Activated CD4-positive, CD25-positive, alpha-beta regulatory T cell (primary cell): ENCODE data around the gene GRIN2C.
A peak's percentile ranks its signal among the peaks of the same experiment; 100 is the strongest.
"Not testable (repeated sequence)": the region's sequence is repeated elsewhere in the genome, so short reads cannot be mapped to it uniquely, and the experiment has no call there.

Experiments used
- DNase-seq, 4 experiments: peaks; one replicate each; lab custom pipeline; 2025; lab: John Stamatoyannopoulos, UW

Gene GRIN2C

DNA sequence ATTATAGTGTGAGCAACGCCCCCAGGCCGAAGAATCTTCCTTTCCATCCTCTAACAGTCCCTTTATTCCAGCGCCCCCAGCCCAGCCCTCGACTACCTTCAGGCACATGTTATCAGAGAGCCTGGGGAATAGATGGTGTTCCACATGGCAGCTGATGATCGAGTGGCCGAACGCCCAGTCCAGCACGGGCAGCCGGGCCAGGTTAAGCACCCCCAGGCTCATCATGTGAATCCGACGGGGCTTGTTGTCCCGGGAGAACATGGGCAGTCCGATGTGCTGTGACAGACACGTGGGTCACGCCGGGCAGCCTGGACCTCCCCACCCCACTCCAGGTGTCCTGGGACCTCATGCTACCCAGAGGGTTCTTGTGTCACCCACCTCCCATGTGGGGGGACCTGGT is 19.6 kb upstream of the GRIN2C start:
- no peak for DNase-seq

- DNase-seq = no peak
Measured at GRCh38 chr17:74878658-74879057, 19.0 kb upstream of the GRIN2C start.

GRCh38 chr17:74877592-74878548 is 18.2 kb upstream of the GRIN2C start:
- DNase-seq = no peak

- no peak for DNase-seq
Measured at GRCh38 chr17:74875977-74876593, 16.4 kb upstream of the GRIN2C start.

DNA sequence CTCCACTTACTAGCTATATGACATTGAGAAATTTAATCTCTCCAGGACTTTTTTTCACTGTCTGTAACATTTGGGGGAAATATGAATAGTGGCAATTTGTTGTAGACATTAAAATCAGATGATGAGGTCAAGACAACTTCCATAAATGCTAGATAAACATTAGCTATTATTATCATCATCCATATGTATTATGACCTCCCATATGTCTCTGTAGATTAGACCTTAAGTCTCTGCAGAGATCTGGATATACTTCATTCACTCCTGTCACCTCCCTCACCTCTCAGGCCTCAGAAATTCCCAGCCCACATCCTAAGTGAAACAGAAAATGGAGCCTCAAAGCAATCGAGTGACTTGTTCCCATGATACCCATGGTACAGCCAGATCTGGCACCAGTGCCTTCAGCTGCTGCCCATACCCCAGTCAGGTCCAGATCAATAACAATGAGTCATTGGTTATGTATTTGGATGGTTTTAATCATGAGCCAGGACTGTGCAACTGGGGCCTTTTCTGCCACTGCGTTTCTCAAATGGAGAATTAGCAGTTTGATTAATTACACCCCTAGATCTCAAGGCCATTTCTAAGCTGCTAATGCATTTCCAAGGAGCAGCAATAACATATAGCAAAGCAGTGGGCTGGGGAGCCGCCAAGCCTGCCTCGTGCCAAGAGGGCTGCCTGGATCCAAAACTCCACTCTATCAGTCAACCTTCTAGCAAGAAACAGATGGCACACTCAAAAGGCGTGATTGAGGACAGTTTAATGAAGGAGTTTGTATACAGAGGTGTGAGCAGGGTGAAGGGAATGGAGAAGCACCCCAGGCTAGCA is 15.7 kb upstream of the GRIN2C start:
- DNase-seq = no peak

DNA sequence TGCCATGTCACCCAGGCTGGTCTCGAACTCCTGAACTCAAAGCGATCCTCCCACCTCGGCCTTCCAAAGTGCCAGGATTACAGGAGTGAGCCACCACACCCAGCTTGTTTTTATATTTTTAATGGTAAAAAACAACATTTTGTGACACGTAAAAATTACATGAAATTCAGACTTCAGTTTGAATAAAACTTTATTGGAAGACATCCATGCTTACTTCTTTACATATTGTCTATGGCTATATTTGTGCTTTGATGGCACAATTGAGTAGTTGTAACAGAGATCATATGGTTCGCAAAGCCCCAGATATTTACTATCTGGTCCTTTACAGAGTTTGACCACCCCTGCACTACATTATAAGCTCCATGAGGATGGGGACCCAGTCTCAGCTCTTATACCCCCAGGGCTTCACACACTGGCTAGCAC is 14.9 kb upstream of the GRIN2C start:
- DNase-seq = no peak

DNA sequence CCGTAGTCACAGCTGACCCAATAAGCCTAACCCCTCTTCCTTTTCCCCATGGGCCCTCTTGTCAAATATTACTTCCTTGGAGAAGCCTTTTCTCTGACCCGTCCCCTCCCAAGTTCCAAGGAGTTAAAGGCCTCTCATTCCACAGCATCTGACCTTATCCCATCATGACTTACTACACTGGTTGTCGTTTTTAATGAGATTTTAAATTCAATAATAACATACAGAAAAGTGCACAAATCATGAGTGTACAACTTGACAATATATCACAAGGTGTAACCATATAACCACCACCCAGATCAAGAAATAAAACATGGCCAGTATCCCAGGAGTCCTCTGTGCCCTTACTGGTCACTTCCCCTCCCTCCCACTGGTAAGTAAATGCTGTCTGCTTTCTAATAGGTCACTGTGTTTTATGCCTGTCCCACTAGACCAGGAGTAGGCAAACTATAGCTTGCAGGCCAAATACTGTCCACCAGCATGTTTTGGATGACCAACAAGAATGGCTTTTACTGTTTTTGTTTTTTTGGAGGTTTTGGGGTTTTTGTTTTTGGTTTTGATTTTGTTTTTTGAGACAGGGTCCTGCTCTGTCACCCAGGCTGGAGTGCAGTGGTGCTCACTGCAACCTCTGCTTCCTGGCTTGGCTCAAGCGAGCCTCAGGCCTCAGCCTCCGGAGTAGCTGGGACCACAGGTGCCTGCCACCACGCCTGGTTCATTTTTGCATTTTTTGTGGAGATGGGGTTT is 14.4 kb upstream of the GRIN2C start:
- no peak for DNase-seq

DNA sequence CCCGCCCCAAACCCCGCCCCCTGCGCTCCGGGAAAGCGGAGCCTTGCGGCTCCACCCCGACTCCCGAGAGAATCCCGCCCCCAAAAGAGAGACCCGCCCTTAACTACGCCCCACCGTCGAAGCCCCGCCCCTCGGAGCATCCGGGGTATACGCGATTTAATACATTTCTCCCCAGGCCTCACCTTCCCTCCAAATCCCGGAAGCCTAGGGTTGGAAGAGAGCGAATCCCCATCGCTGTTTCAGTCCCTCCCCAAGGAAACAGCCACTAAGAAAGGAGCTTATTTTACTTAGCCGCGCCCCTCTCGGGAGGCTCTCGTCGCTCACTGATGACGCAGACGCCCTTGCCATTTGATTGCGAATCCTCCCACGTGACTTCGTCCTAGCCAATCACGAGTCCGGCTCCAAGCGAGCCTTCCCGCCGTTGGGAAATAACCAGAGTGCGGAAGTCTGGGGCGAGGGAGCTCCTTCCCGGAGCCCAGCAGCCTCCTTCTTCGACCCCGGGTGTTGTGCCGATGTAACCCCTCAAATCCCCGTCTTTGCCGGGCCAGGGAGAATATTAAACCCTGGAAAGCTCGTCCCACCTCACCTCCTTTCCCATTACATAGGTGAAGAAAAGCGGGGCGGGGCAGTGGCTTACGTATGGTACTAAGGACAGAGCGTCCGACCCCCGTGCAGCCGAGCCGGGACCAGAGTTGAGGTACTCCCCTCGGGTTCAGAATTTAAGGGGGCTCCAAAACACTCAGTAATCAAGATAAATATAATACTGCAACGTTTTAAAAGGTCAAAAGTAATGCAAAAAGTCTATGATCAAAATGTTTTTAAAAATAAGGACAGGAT is 13.6 kb upstream of the GRIN2C start:
- peak; percentile 99 to 100 (median 100) for DNase-seq

DNA sequence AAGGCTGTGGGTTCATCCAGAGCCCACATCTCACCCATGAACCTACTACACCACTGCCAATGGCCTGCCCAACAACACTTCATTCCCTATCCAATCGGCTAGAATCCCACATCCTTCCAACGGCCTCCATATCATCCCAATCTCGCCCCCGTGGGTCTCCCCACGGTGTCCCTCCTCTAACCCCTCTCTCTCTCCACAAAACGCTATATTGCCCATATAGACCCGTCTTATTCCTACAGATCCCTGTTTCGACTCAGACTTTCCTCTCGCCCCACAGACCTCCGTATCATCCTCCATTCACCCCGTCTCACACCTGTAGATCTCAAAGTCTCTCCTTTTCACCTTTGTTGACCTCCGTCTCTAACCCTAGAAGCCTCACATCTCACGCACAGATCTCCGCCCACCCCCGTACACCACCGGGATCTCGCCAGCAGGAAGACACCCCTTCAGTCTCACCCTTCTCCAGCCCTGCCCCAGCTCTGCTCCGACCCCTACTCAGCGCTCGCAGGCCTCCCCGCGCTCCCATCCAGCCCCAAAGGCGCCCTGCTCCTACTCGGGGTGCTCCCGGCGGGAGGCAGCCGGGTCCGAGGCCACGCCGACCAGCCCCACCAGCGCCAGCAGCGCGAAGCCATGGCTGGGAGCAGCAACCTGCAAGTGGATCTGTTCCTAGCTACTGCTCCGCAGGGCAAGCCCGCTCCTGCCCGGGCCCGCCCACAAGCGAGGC is 12.8 kb upstream of the GRIN2C start, which contains the start of gene FDXR:
Gene FDXR, minus strand, starts transcription at position 682 of the 724 bp plus-strand sequence. Its CDS starts 50 bp downstream, at position 632.
- no peak for DNase-seq

DNA sequence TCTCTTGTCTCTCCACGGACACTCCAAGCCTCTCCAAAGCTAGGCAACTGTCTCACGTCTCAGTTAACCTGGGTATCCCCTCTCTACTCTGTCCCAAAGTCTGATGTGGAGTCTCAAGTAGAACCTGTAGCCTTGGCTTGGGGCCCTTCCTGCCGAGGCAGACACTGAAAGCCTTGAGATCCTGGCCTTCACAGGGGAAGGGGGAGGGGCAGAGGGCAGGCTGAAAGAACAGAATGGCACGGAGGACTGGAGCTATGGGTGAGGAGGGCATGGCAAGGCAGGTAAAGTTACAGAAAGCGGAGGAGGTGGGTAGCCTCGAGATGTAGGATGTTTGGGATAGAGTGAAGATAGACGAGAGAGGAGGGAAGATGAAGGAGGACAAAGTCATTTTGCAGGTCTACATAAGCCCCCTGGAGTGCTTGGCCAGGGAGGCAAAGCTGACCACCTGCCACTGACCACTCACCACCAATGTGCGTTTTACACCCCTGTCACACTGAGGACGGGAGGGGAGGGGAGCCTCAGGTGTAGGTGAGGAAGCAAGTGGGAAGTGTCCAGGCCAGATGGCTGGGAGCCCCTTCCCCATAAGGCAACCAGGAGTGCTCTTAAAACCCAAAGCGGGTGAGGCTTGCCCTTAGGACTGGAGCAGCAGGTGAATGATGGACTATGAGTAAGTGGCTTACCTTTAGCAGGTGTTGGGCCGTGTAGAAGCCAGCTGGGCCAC is 11.8 kb upstream of the GRIN2C start:
- no peak for DNase-seq

- no peak for DNase-seq
Measured at GRCh38 chr17:74870512-74870911, 10.8 kb upstream of the GRIN2C start.

DNA sequence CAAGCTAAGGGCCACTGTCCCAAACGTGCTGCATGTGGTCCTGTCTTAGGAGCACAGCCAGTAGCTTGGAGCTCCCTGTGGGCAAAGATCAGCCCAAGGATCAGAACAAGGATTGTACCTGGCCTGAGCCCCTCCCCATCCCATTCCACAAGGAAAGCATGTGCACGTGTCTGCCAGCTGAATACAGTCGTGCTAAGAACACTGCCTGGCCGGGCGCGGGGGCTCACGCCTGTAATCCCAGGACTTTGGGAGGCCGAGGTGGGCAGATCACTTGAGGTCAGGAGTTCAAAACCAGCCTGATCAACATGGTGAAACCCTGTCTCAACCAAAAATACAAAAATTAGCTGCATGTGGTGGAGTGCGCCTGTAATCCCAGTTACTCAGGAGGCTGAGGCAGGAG is 10.3 kb upstream of the GRIN2C start:
- not testable (repeated sequence) for DNase-seq

- no peak for DNase-seq
Measured at GRCh38 chr17:74868908-74869255, 9.2 kb upstream of the GRIN2C start.

DNA sequence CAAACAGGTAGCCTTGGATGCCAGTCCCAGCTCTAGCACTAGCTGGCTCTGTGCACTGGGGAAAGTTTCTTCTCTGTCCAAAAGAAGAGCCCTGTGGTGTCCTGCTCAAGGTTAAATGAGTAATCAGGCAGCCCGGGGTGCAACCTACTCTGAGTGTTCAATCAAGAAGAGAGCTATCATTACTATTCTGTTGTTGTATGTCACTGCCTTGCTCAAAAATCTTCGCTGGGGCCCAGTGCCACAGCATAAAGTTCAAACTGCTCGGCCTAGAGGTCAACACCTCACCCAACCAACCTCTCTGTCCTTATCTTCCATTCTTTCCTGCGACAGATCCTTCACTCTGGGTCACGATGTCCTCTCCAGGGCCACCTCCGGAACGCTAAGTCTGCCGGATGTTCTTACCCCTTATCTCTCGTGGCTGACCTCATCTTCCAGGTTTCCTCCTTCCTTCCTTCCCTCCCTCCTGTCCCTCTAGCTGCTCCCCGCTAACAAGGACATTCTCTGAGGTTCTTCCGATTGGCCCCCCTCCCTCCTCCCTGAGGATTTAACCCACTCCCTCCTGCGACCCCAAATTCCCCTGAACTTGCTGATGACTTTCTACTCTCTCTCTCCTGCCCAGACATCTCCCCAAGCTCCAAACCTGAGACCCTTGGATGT is 8.7 kb upstream of the GRIN2C start:
- DNase-seq = no peak

DNA sequence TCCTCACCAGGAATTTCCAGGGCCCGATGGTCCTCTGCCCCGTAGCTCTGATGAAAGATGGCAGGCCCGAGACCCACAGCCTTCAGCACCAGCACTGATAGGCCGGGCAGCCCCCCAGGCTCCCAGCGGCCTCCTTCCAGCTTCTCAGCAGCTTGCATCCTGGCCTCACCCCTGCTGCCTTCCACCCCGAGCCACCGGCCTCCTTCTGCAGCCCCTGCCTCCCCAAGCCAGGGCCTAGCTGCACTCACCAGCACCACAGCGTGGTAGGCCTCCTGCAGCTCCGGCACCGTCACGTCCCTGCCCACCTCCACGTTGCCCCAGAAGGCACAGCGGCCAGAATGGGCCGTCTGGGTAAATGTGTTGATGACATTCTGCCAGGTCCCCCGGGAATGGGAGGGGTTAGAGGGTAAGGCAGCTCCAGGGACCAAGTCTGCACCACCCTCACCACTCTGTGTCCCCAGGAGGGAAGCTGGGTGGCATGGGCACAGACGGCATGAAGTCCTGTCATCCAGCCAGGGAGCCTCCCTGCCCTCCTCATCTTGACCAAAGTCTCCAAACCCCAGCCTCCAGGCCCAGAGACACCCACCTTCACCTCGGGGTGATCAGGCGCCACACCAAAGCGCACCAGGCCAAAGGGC is 6.6 kb upstream of the GRIN2C start:
- DNase-seq = no peak

GRCh38 chr17:74865504-74866197 is 6.0 kb upstream of the GRIN2C start:
- DNase-seq = no peak

GRCh38 chr17:74864866-74865395 is 5.2 kb upstream of the GRIN2C start:
- DNase-seq = peak; percentile 35 to 59 (median 43)
